Stomach (tissue), 4 donors: Measurements from ENCODE around the gene B3GNT7.

Source experiments
- CTCF ChIP-seq, 7 experiments: fragments of 450-650 bp in 4 of 7; fragments of 200-600 bp in 3 of 7; sonication (generic) in 3 of 7; IDR thresholded peaks; one replicate each; pipeline ENCODE4 v1.5.1; 2016 to 2019; ENCODE audit warnings: antibody characterized with exemption in 7 of 7, control low read depth in 2 of 7, mild to moderate bottlenecking in 1 of 7
- POLR2A ChIP-seq, 4 donors: fragments of 450-650 bp; IDR thresholded peaks; one replicate each; pipeline ENCODE4 v1.6.1; 2016; ENCODE audit warnings: antibody characterized with exemption in 4 of 4, control low read depth in 2 of 4, mild to moderate bottlenecking in 1 of 4, moderate library complexity in 1 of 4

GRCh38 chr2:231359441-231359840, 36.1 kb upstream of the B3GNT7 start:
- TF ChIP-seq CTCF (IDR thresholded peaks at IDR 0.05) (no peak), POLR2A (IDR thresholded peaks at IDR 0.05) (no peak)
